HepG2 (cell line): ENCODE data around the gene C3orf22. TPM values are rescaled to one million over a fixed set of nuclear protein-coding genes. Genes with fewer than 3 reads are reported as not detected.

Experiments
- FIP1L1 ChIP-seq: fragments of 200-400 bp; formaldehyde crosslinking; IDR thresholded peaks from 2 replicates; pipeline ENCODE4 v1.6.1; 2018; ENCODE audit warnings: low read depth, mild to moderate bottlenecking, low read length, moderate library complexity, borderline replicate concordance; ENCODE audit not compliant: insufficient read depth
- FLYWCH1 ChIP-seq: sonication (generic); formaldehyde crosslinking; IDR thresholded peaks from 2 replicates; pipeline ENCODE4 v1.8.1; 2023; ENCODE audit warnings: mild to moderate bottlenecking, missing genetic modification reagents
- FOXP1 ChIP-seq, 2 experiments: fragments of 450-650 bp in 1 of 2; IDR thresholded peaks; 2 replicates each; pipeline ENCODE4 v1.6.1; 2017 to 2018; ENCODE audit warnings: antibody characterized with exemption in 1 of 2
- JUND ChIP-seq: sonication (generic); formaldehyde crosslinking; IDR thresholded peaks from 2 replicates; pipeline ENCODE4 v1.8.0; 2022; ENCODE audit warnings: mild to moderate bottlenecking, missing genetic modification reagents
- KLF15 ChIP-seq: sonication (generic); formaldehyde crosslinking; IDR thresholded peaks from 2 replicates; pipeline ENCODE4 v1.8.1; 2023; ENCODE audit warnings: borderline replicate concordance, mild to moderate bottlenecking, inconsistent platforms, missing genetic modification reagents, mixed read lengths
- KLF16 ChIP-seq, 2 experiments: sonication (generic) in 1 of 2; formaldehyde crosslinking in 1 of 2; IDR thresholded peaks; 2 replicates each; pipeline versions ENCODE4 v1.6.1 to v1.8.0; 2016 to 2023; ENCODE audit warnings: missing genetic modification reagents in 2 of 2, missing compliant biosample characterization in 1 of 2
- MED1 ChIP-seq: sonication (generic); formaldehyde crosslinking; IDR thresholded peaks from 2 replicates; pipeline ENCODE4 v1.4.0; 2020; ENCODE audit warnings: missing genetic modification reagents
- MEIS2 ChIP-seq: sonication (generic); formaldehyde crosslinking; IDR thresholded peaks from 2 replicates; pipeline ENCODE4 v1.9.0; 2021; ENCODE audit warnings: mild to moderate bottlenecking, missing genetic modification reagents
- NFE2L1 ChIP-seq: sonication (generic); formaldehyde crosslinking; IDR thresholded peaks from 2 replicates; pipeline ENCODE4 v1.4.0; 2020; ENCODE audit warnings: missing genetic modification reagents, mild to moderate bottlenecking, borderline replicate concordance
- PHF20 ChIP-seq: sonication (generic); formaldehyde crosslinking; IDR thresholded peaks from 2 replicates; pipeline ENCODE4 v1.5.0; 2020; ENCODE audit warnings: mild to moderate bottlenecking, missing genetic modification reagents
- RAD21 ChIP-seq: fragments of 450-650 bp; formaldehyde crosslinking; IDR thresholded peaks from 2 replicates; pipeline ENCODE4 v1.5.0; 2020; ENCODE audit warnings: mild to moderate bottlenecking
- SRSF1 ChIP-seq: fragments of 200-400 bp; formaldehyde crosslinking; optimal IDR thresholded peaks from 2 replicates; pipeline ENCODE3; 2017; ENCODE audit warnings: mild to moderate bottlenecking, low read depth, low read length, moderate library complexity
- STAG1 ChIP-seq: sonication (generic); formaldehyde crosslinking; IDR thresholded peaks from 2 replicates; pipeline ENCODE4 v1.4.0; 2020; ENCODE audit warnings: missing genetic modification reagents
- ZNF143 ChIP-seq: sonication (generic); formaldehyde crosslinking; IDR thresholded peaks from 2 replicates; pipeline ENCODE4 v1.4.0; 2020; ENCODE audit warnings: missing genetic modification reagents
- ZNF225 ChIP-seq: sonication (generic); formaldehyde crosslinking; IDR thresholded peaks from 2 replicates; pipeline ENCODE4 v1.4.0; 2020; ENCODE audit warnings: mild to moderate bottlenecking, missing genetic modification reagents
- ZNF331 ChIP-seq: sonication (generic); formaldehyde crosslinking; IDR thresholded peaks from 2 replicates; pipeline ENCODE4 v1.4.0; 2020; ENCODE audit warnings: missing genetic modification reagents
- ZNF367 ChIP-seq: sonication (generic); formaldehyde crosslinking; IDR thresholded peaks from 2 replicates; pipeline ENCODE4 v1.4.0; 2020; ENCODE audit warnings: missing genetic modification reagents, borderline replicate concordance
- ZNF383 ChIP-seq: sonication (generic); formaldehyde crosslinking; IDR thresholded peaks from 2 replicates; pipeline ENCODE4 v1.4.0; 2020; ENCODE audit warnings: missing genetic modification reagents, mild to moderate bottlenecking, borderline replicate concordance
- ZNF598 ChIP-seq: sonication (generic); formaldehyde crosslinking; IDR thresholded peaks from 2 replicates; pipeline ENCODE4 v1.5.1; 2020; ENCODE audit warnings: mild to moderate bottlenecking, missing genetic modification reagents, borderline replicate concordance
- ZNF629 ChIP-seq: sonication (generic); formaldehyde crosslinking; conservative IDR thresholded peaks from 2 replicates; pipeline ENCODE4 v1.5.0; 2020; ENCODE audit warnings: missing genetic modification reagents
- ZNF839 ChIP-seq: sonication (generic); formaldehyde crosslinking; IDR thresholded peaks from 2 replicates; pipeline ENCODE4 v1.4.0; 2020; ENCODE audit warnings: missing genetic modification reagents, mild to moderate bottlenecking, borderline replicate concordance
- polyA plus RNA-seq, 8 experiments: library from polyadenylated mRNA; depleted of rRNA in 3 of 8; stranded (reverse) in 7 of 8; unstranded in 1 of 8; fragments of >200 nt; fragmentation: Illumina TruSeq in 4 of 8; extraction: Trizol in 4 of 8; gene quantifications; 2 replicates each; pipeline versions ENCODE4 v1.2.1 to v1.2.3, GENCODE V29; 2011 to 2016; ENCODE audit warnings: low read depth in 4 of 8, missing spikeins in 1 of 8, mixed read lengths in 1 of 8; ENCODE audit not compliant: insufficient read depth in 1 of 8
- total RNA-seq, 5 experiments: library from RNA; depleted of rRNA; stranded (reverse); fragments of >200 nt; fragmentation: Illumina TruSeq; extraction: Trizol; gene quantifications; 2 replicates each; pipeline ENCODE4 v1.2.3, GENCODE V29; 2016; ENCODE audit warnings: low read depth in 1 of 5
- TF ChIP-seq, protein P1 (sequence below): sonication (generic); formaldehyde crosslinking; IDR thresholded peaks from 2 replicates; pipeline ENCODE4 v1.4.0; 2020; ENCODE audit warnings: missing genetic modification reagents, borderline replicate concordance
- TF ChIP-seq, protein P2 (sequence below): sonication (generic); formaldehyde crosslinking; IDR thresholded peaks from 2 replicates; pipeline ENCODE4 v1.4.0; 2020; ENCODE audit warnings: missing genetic modification reagents; ENCODE audit errors: not compliant biosample characterization
- TF ChIP-seq, protein P3 (sequence below): sonication (generic); formaldehyde crosslinking; IDR thresholded peaks from 2 replicates; pipeline ENCODE4 v1.5.1; 2020; ENCODE audit warnings: mild to moderate bottlenecking, missing genetic modification reagents, moderate library complexity
- TF ChIP-seq, protein P4 (sequence below): sonication (generic); formaldehyde crosslinking; IDR thresholded peaks from 2 replicates; pipeline ENCODE4 v1.8.1; 2023; ENCODE audit warnings: missing genetic modification reagents, mild to moderate bottlenecking, borderline replicate concordance

C3orf22 gene
- total and polyA plus RNA-seq, 2 of the 13 experiments (the other 11 are each of a cell fraction or from before 2014, with no cell fraction given): not detected

DNA sequence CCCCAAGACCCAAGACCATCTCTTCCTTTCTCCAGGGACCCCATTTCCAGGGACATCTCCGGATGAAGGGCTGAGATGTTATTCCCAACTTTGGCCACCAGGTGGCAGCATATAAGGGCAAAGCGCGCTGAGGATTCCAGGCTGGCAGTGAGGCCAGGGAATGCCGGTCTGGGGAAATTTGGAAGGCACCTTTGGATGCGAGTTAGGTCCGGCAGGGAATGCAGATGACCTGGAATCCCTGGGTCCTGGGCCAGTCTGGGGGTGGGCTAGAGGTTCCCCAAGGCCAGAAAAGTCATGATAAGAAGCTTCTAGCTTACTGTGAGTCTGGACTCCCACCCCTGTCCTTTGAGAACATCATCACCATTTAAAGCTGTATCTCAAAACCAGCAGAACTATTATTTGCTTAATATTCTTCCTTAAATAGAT is 36.4 kb downstream of the C3orf22 start (continued):
- TF ChIP-seq, protein P1, sequence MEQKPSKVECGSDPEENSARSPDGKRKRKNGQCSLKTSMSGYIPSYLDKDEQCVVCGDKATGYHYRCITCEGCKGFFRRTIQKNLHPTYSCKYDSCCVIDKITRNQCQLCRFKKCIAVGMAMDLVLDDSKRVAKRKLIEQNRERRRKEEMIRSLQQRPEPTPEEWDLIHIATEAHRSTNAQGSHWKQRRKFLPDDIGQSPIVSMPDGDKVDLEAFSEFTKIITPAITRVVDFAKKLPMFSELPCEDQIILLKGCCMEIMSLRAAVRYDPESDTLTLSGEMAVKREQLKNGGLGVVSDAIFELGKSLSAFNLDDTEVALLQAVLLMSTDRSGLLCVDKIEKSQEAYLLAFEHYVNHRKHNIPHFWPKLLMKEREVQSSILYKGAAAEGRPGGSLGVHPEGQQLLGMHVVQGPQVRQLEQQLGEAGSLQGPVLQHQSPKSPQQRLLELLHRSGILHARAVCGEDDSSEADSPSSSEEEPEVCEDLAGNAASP (CRISPR knock-in tag): no peak
- no peak for TF ChIP-seq ZNF225 (CRISPR knock-in tag)
- TF ChIP-seq, protein P2, sequence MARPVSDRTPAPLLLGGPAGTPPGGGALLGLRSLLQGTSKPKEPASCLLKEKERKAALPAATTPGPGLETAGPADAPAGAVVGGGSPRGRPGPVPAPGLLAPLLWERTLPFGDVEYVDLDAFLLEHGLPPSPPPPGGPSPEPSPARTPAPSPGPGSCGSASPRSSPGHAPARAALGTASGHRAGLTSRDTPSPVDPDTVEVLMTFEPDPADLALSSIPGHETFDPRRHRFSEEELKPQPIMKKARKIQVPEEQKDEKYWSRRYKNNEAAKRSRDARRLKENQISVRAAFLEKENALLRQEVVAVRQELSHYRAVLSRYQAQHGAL: no peak
- 0 out of 2 replicates have a peak, but pooled peaks have one; percentile 34 for TF ChIP-seq ZNF331 (CRISPR knock-in tag)
- 0 out of 2 replicates have a peak, but pooled peaks have one; percentile 7 for TF ChIP-seq ZNF629 (CRISPR knock-in tag)
- no peak for TF ChIP-seq FIP1L1
- TF ChIP-seq STAG1: peak; percentile 80
- TF ChIP-seq NFE2L1 (CRISPR knock-in tag): no peak
- TF ChIP-seq ZNF598 (CRISPR knock-in tag): no peak
- no peak for TF ChIP-seq ZNF839
- TF ChIP-seq SRSF1: no peak
- no peak for TF ChIP-seq PHF20 (CRISPR knock-in tag)
- TF ChIP-seq, protein P3, sequence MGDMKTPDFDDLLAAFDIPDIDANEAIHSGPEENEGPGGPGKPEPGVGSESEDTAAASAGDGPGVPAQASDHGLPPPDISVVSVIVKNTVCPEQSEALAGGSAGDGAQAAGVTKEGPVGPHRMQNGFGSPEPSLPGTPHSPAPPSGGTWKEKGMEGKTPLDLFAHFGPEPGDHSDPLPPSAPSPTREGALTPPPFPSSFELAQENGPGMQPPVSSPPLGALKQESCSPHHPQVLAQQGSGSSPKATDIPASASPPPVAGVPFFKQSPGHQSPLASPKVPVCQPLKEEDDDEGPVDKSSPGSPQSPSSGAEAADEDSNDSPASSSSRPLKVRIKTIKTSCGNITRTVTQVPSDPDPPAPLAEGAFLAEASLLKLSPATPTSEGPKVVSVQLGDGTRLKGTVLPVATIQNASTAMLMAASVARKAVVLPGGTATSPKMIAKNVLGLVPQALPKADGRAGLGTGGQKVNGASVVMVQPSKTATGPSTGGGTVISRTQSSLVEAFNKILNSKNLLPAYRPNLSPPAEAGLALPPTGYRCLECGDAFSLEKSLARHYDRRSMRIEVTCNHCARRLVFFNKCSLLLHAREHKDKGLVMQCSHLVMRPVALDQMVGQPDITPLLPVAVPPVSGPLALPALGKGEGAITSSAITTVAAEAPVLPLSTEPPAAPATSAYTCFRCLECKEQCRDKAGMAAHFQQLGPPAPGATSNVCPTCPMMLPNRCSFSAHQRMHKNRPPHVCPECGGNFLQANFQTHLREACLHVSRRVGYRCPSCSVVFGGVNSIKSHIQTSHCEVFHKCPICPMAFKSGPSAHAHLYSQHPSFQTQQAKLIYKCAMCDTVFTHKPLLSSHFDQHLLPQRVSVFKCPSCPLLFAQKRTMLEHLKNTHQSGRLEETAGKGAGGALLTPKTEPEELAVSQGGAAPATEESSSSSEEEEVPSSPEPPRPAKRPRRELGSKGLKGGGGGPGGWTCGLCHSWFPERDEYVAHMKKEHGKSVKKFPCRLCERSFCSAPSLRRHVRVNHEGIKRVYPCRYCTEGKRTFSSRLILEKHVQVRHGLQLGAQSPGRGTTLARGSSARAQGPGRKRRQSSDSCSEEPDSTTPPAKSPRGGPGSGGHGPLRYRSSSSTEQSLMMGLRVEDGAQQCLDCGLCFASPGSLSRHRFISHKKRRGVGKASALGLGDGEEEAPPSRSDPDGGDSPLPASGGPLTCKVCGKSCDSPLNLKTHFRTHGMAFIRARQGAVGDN (CRISPR knock-in tag): peak; percentile 43; the same call in 1 of the 2 replicates
- TF ChIP-seq FLYWCH1 (CRISPR knock-in tag): no peak
- no peak for TF ChIP-seq ZNF383 (CRISPR knock-in tag)
- peak; percentile 35; the same call in 1 of the 2 replicates for TF ChIP-seq MED1 (CRISPR knock-in tag)
- no peak for TF ChIP-seq KLF15 (CRISPR knock-in tag)
- TF ChIP-seq MEIS2 (CRISPR knock-in tag): no peak
- TF ChIP-seq RAD21 (CRISPR knock-in tag): peak; percentile 80
- TF ChIP-seq, protein P4, sequence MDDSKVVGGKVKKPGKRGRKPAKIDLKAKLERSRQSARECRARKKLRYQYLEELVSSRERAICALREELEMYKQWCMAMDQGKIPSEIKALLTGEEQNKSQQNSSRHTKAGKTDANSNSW: no peak
- no peak for TF ChIP-seq JUND
- TF ChIP-seq ZNF143 (CRISPR knock-in tag): peak; percentile 45; the same call in 1 of the 2 replicates
- no peak for TF ChIP-seq KLF16 (CRISPR knock-in tag; IDR thresholded peaks at IDR 0.05)
- TF ChIP-seq ZNF367 (CRISPR knock-in tag): no peak
- no peak for TF ChIP-seq FOXP1 (IDR thresholded peaks at IDR 0.05)
- TF ChIP-seq FOXP1 (CRISPR knock-in tag; IDR thresholded peaks at IDR 0.05): no peak
